K562 (cell line): Measurements from ENCODE around the gene SLC32A1. TPM values are rescaled to one million over a fixed set of nuclear protein-coding genes. Genes with fewer than 3 reads are reported as not detected.

Experiments used
- AFF4 ChIP-seq: sonication (generic); formaldehyde crosslinking; IDR thresholded peaks from 2 replicates; pipeline ENCODE4 v1.8.0; 2023; ENCODE audit warnings: mild to moderate bottlenecking, missing genetic modification reagents
- DNMT1 ChIP-seq: fragments of 450-650 bp; IDR thresholded peaks from 2 replicates; pipeline ENCODE4 v1.6.1; 2016; ENCODE audit warnings: antibody characterized with exemption, mild to moderate bottlenecking
- PRDM10 ChIP-seq: fragments of 450-650 bp; IDR thresholded peaks from 2 replicates; pipeline ENCODE4 v1.6.1; 2018; ENCODE audit not compliant: partially characterized antibody
- STAG1 ChIP-seq: sonication (generic); formaldehyde crosslinking; IDR thresholded peaks from 2 replicates; pipeline ENCODE4 v1.5.0; 2020; ENCODE audit warnings: missing genetic modification reagents, borderline replicate concordance
- THRA ChIP-seq: fragments of 450-650 bp; IDR thresholded peaks from 2 replicates; pipeline ENCODE4 v1.6.1; 2017; ENCODE audit warnings: mild to moderate bottlenecking, moderate library complexity
- polyA plus RNA-seq, 8 experiments: library from polyadenylated mRNA; depleted of rRNA in 4 of 8; stranded (reverse) in 5 of 8; unstranded in 3 of 8; fragments of >200 nt; fragmentation: Nextera tagmentation in 2 of 8; fragmentation: Illumina TruSeq in 1 of 8; extraction: Ambion mirVana in 2 of 8; extraction: Trizol in 1 of 8; gene quantifications; 2 replicates each; pipeline versions ENCODE4 v1.2.1 to v1.2.3, GENCODE V29; 2011 to 2014; ENCODE audit warnings: inconsistent platforms in 1 of 8, missing spikeins in 1 of 8
- total RNA-seq, 7 experiments: library from RNA; depleted of rRNA in 6 of 7; stranded (reverse); fragments of >200 nt in 6 of 7; fragmentation: Illumina TruSeq in 2 of 7; extraction: Trizol in 2 of 7; gene quantifications; 2 replicates each; pipeline versions ENCODE4 v1.2.1 to v1.2.3, GENCODE V29; 2011 to 2021; ENCODE audit warnings: low replicate concordance in 1 of 7
- TF ChIP-seq, protein P1 (sequence below): IDR thresholded peaks from 2 replicates; pipeline ENCODE4 v1.6.1; 2011; ENCODE audit warnings: borderline replicate concordance, low read depth, mild to moderate bottlenecking, moderate library complexity, low read length; ENCODE audit not compliant: insufficient read depth, poor library complexity, severe bottlenecking
- TF ChIP-seq, protein P2 (sequence below): fragments of 450-650 bp; formaldehyde crosslinking; conservative IDR thresholded peaks from 2 replicates; pipeline ENCODE4 v1.4.0; 2022; ENCODE audit warnings: mild to moderate bottlenecking, missing genetic modification characterization

SLC32A1 gene
- total and polyA plus RNA-seq, 9 of the 15 experiments (the other 6 are each of a cell fraction or from before 2014, with no cell fraction given): not detected

GRCh38 chr20:38726804-38727606 lies 2.7 kb downstream of the SLC32A1 start (continued):
- TF ChIP-seq AFF4 (CRISPR knock-in tag) (no peak), DNMT1 (no peak), STAG1 (0 out of 2 replicates have a peak, but pooled peaks have one; percentile 13), THRA (no peak), PRDM10 (no peak)
- TF ChIP-seq, protein P1, sequence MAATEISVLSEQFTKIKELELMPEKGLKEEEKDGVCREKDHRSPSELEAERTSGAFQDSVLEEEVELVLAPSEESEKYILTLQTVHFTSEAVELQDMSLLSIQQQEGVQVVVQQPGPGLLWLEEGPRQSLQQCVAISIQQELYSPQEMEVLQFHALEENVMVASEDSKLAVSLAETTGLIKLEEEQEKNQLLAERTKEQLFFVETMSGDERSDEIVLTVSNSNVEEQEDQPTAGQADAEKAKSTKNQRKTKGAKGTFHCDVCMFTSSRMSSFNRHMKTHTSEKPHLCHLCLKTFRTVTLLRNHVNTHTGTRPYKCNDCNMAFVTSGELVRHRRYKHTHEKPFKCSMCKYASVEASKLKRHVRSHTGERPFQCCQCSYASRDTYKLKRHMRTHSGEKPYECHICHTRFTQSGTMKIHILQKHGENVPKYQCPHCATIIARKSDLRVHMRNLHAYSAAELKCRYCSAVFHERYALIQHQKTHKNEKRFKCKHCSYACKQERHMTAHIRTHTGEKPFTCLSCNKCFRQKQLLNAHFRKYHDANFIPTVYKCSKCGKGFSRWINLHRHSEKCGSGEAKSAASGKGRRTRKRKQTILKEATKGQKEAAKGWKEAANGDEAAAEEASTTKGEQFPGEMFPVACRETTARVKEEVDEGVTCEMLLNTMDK: peak; percentile 48
- TF ChIP-seq, protein P2, sequence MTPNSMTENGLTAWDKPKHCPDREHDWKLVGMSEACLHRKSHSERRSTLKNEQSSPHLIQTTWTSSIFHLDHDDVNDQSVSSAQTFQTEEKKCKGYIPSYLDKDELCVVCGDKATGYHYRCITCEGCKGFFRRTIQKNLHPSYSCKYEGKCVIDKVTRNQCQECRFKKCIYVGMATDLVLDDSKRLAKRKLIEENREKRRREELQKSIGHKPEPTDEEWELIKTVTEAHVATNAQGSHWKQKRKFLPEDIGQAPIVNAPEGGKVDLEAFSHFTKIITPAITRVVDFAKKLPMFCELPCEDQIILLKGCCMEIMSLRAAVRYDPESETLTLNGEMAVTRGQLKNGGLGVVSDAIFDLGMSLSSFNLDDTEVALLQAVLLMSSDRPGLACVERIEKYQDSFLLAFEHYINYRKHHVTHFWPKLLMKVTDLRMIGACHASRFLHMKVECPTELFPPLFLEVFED (CRISPR knock-in tag): 0 out of 2 replicates have a peak, but pooled peaks have one; percentile 3
